ENCODE data around the gene AQP12A.

DNA sequence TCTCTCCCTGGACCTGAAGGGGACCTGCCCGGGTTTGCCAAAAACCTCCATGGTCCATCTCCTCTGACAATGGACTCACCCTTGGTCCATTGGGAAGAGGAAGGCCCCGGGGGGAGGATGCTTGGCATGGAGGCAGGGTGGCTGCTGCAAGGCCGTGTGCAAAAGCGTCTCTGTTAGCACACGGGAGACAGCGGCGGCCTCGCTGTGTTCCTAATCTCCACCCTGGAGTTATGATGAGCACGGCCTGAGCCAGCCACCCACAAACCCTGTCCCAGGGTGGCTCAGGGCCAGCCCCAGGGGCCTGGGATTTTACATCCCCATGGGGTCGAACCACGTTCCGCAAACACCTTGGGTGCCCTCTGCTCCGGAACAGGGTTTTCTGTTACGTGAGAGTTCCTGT lies 35.8 kb downstream of the AQP12A start:
- TF ChIP-seq, protein P1, sequence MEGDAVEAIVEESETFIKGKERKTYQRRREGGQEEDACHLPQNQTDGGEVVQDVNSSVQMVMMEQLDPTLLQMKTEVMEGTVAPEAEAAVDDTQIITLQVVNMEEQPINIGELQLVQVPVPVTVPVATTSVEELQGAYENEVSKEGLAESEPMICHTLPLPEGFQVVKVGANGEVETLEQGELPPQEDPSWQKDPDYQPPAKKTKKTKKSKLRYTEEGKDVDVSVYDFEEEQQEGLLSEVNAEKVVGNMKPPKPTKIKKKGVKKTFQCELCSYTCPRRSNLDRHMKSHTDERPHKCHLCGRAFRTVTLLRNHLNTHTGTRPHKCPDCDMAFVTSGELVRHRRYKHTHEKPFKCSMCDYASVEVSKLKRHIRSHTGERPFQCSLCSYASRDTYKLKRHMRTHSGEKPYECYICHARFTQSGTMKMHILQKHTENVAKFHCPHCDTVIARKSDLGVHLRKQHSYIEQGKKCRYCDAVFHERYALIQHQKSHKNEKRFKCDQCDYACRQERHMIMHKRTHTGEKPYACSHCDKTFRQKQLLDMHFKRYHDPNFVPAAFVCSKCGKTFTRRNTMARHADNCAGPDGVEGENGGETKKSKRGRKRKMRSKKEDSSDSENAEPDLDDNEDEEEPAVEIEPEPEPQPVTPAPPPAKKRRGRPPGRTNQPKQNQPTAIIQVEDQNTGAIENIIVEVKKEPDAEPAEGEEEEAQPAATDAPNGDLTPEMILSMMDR (conservative IDR thresholded peaks at IDR 0.05 in 1 of 2, IDR thresholded peaks at IDR 0.05 in 1 of 2; ENCODE audit: low read depth in 1 of 2, low read length in 2 of 2) = no peak
- no peak for TF ChIP-seq EZH2 (IDR thresholded peaks at IDR 0.05; ENCODE audit: low read length, missing control alignments)
